ENCODE measurements around the gene FARS2. TPM values are rescaled to one million over a fixed set of nuclear protein-coding genes. Genes with fewer than 3 reads are reported as not detected.
A peak's percentile ranks its signal among the peaks of the same experiment; 100 is the strongest.

Gene FARS2
- polyA plus RNA-seq, 3 donors: 12.2 to 21.6 (median 17.7) TPM

- Mint-ChIP-seq H3K27me3 (ENCODE audit: low read depth in 3 of 3) (peaks cover 0 to 2% (median 0%) of the 10 kb centered on the region in 3 donors), H3K27ac (no peak overlapping the region), H3K9me3 (no peaks in the 10 kb centered on the region), H3K36me3 (peaks cover 0 to 2% of the 10 kb centered on the region in 2 donors), H3K4me3 (no peak overlapping the region), H3K4me1 (peaks cover 35% of the 10 kb centered on the region)
- Histone ChIP-seq H3K27ac (ENCODE audit: low read depth in 1 of 2, low read length in 2 of 2) (no peak overlapping the region), H3K9me3 (replicated peaks in 1 of 2; ENCODE audit: control insufficient read depth in 1 of 2, insufficient read depth in 1 of 2, low read length in 2 of 2) (no peaks in the 10 kb centered on the region), H3K4me1 (ENCODE audit: control insufficient read depth in 1 of 2, insufficient read depth in 2 of 2, low read length in 2 of 2) (peaks cover 8 to 16% of the 10 kb centered on the region in 2 donors), H3K79me2 (ENCODE audit: insufficient read depth, low read length) (no peaks in the 10 kb centered on the region), H3K9ac (ENCODE audit: insufficient read depth, low read length, poor library complexity, severe bottlenecking) (no peak overlapping the region), H3K4me3 (replicated peaks in 1 of 3; ENCODE audit: low read depth in 2 of 3, low read length in 3 of 3) (no peak overlapping the region), H4K20me1 (ENCODE audit: insufficient read depth, low read length) (no peaks in the 10 kb centered on the region), H3K4me2 (replicated peaks; ENCODE audit: extremely low read depth, low read length, poor library complexity, severe bottlenecking) (no peak overlapping the region), H2AFZ (ENCODE audit: insufficient read depth, low read depth, low read length, poor library complexity, severe bottlenecking) (no peak overlapping the region), H3K36me3 (replicated peaks in 1 of 2; ENCODE audit: control insufficient read depth in 1 of 2, insufficient read depth in 2 of 2, low read length in 2 of 2) (no peaks in the 10 kb centered on the region), H3K27me3 (ENCODE audit: control insufficient read depth in 2 of 2, insufficient read depth in 2 of 2, low read length in 2 of 2) (no peaks in the 10 kb centered on the region)
- DNase-seq: no peak
- intact Hi-C loops (cut with micrococcal nuclease): no loop called here
- no peak for TF ChIP-seq CTCF (IDR thresholded peaks at IDR 0.05)
Measured at GRCh38 chr6:5522147-5522546, 260.8 kb downstream of the FARS2 start.

- intact Hi-C loops (cut with micrococcal nuclease): no loop called here
- no peaks in the 10 kb centered on the region for H3K9me3 ChIP-seq (replicated peaks in 1 of 2; ENCODE audit: control insufficient read depth in 1 of 2, insufficient read depth in 1 of 2, low read length in 2 of 2)
- no peaks in the 10 kb centered on the region for H3K36me3 ChIP-seq (replicated peaks in 1 of 2; ENCODE audit: control insufficient read depth in 1 of 2, insufficient read depth in 2 of 2, low read length in 2 of 2)
- Mint-ChIP-seq H3K4me3 (no peak overlapping the region), H3K27ac (no peak overlapping the region), H3K9me3 (no peaks in the 10 kb centered on the region), H3K27me3 (ENCODE audit: low read depth in 3 of 3) (no peaks in the 10 kb centered on the region), H3K36me3 (peaks cover 0 to 3% of the 10 kb centered on the region in 2 donors), H3K4me1 (peaks cover 34% of the 10 kb centered on the region)
- no peaks in the 10 kb centered on the region for H3K27me3 ChIP-seq (ENCODE audit: control insufficient read depth in 2 of 2, insufficient read depth in 2 of 2, low read length in 2 of 2)
- no peak overlapping the region for H3K4me2 ChIP-seq (replicated peaks; ENCODE audit: extremely low read depth, low read length, poor library complexity, severe bottlenecking)
- H3K4me3 ChIP-seq (replicated peaks in 1 of 3; ENCODE audit: low read depth in 2 of 3, low read length in 3 of 3): no peak overlapping the region
- peaks cover 8 to 16% of the 10 kb centered on the region in 2 donors for H3K4me1 ChIP-seq (ENCODE audit: control insufficient read depth in 1 of 2, insufficient read depth in 2 of 2, low read length in 2 of 2)
- peak; percentile 6 to 9 (median 7) for DNase-seq
- no peak overlapping the region for H2AFZ ChIP-seq (ENCODE audit: insufficient read depth, low read depth, low read length, poor library complexity, severe bottlenecking)
- WGBS (ENCODE audit: insufficient coverage): 80% methylated on average over 1 of the region's 2 CpGs
- no peaks in the 10 kb centered on the region for H4K20me1 ChIP-seq (ENCODE audit: insufficient read depth, low read length)
- no peak overlapping the region for H3K9ac ChIP-seq (ENCODE audit: insufficient read depth, low read length, poor library complexity, severe bottlenecking)
- H3K27ac ChIP-seq (ENCODE audit: low read depth in 1 of 2, low read length in 2 of 2): no peak overlapping the region
- no peak for TF ChIP-seq CTCF (IDR thresholded peaks at IDR 0.05)
- no peaks in the 10 kb centered on the region for H3K79me2 ChIP-seq (ENCODE audit: insufficient read depth, low read length)
Measured at GRCh38 chr6:5524110-5524509, 262.8 kb downstream of the FARS2 start.

Measured in CD14-positive monocyte (primary cell).